MM.1S (cell line): ENCODE measurements around the gene TMEM95.

Experiments used
- CTCF ChIP-seq: fragments of 300-600 bp; sonication (generic); IDR thresholded peaks from 2 replicates; pipeline ENCODE4 v1.5.1; 2016; ENCODE audit warnings: antibody characterized with exemption, low read length, mixed read lengths
- EZH2 ChIP-seq: fragments of 300-600 bp; sonication (generic); optimal IDR thresholded peaks from 2 replicates; pipeline ENCODE3; 2017; ENCODE audit warnings: low read depth, mild to moderate bottlenecking, antibody characterized with exemption, low read length, mixed read lengths
- EZH2phosphoT487 ChIP-seq: fragments of 300-600 bp; sonication (generic); IDR thresholded peaks from 2 replicates; pipeline ENCODE4 v1.6.1; 2018; ENCODE audit warnings: antibody characterized with exemption, low read length

GRCh38 chr17:7370853-7371252 lies 15.9 kb downstream of the TMEM95 start:
- TF ChIP-seq EZH2phosphoT487 = no peak
- no peak for TF ChIP-seq CTCF
- no peak for TF ChIP-seq EZH2
